ENCODE results near the gene ACOT7. TPM values are rescaled to one million over a fixed set of nuclear protein-coding genes. Genes with fewer than 3 reads are reported as not detected.
"Not testable (repeated sequence)": the region's sequence is repeated elsewhere in the genome, so short reads cannot be mapped to it uniquely, and the experiment has no call there.

Gene ACOT7
- total and polyA plus RNA-seq, 9 donors: 7.5 to 24.0 (median 20.5) TPM

DNA sequence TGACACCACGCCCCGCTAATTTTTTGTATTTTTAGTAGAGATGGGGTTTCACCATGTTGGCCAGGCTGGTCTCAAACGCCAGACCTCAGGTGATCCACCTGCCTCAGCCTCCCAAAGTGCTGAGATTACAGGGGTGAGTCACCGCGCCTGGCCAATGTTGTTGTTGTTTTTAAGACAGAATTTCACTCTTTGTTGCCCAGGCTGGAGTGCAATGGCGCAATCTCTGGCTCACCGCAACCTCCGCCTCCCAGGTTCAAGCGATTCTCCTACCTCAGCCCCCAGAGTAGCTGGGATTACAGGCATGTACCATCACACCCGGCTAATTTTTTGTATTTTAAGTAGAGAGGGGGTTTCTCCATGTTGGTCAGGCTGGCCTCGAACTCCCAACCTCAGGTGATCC lies 173.9 kb downstream of the ACOT7 start:
- not testable (repeated sequence) for H3K4me3 ChIP-seq (ENCODE audit: low read length); H3K9me3 ChIP-seq (replicated peaks; ENCODE audit: control insufficient read depth, low read depth, low read length); H3K27me3 ChIP-seq (ENCODE audit: control insufficient read depth, insufficient read depth, low read length); H3K27ac ChIP-seq (ENCODE audit: low read length); DNase-seq
- H3K4me1 ChIP-seq (ENCODE audit: control insufficient read depth, insufficient read depth, low read length): peaks cover 32% of the 10 kb centered on the region
- 97% methylated on average over 4 of the region's 11 CpGs for WGBS (ENCODE audit: insufficient coverage)
- H3K36me3 ChIP-seq (ENCODE audit: control insufficient read depth, insufficient read depth, low read length): peaks cover 45% of the 10 kb centered on the region

- H3K27ac ChIP-seq (ENCODE audit: low read length): no peak overlapping the region
- H3K36me3 ChIP-seq (ENCODE audit: control insufficient read depth, insufficient read depth, low read length): peaks cover 42% of the 10 kb centered on the region
- WGBS (ENCODE audit: insufficient coverage): 68% methylated on average over 15 of the region's 16 CpGs
Measured at GRCh38 chr1:6218375-6219164, 175.0 kb downstream of the ACOT7 start.

More at GRCh38 chr1:6218375-6219164, 175.0 kb downstream of the ACOT7 start:
- no peak for DNase-seq
- no peaks in the 10 kb centered on the region for H3K27me3 ChIP-seq (ENCODE audit: control insufficient read depth, insufficient read depth, low read length)
- peaks cover 29% of the 10 kb centered on the region for H3K4me1 ChIP-seq (ENCODE audit: control insufficient read depth, insufficient read depth, low read length)
- no peaks in the 10 kb centered on the region for H3K9me3 ChIP-seq (replicated peaks; ENCODE audit: control insufficient read depth, low read depth, low read length)
- H3K4me3 ChIP-seq (ENCODE audit: low read length): no peak overlapping the region

Other genes starting within 250 kb of the ACOT7 start
- gene CHD5, start 213.4 kb downstream of the ACOT7 start, total RNA-seq: 0.09 TPM
- under 1 TPM; 0.11 to 0.26 (median 0.19) TPM for gene CHD5, start 213.4 kb downstream of the ACOT7 start, polyA plus RNA-seq (ENCODE audit: insufficient read depth in 1 of 8, insufficient read length in 8 of 8, low replicate concordance in 1 of 8)
- 581 TPM for gene RPL22, start 194.2 kb downstream of the ACOT7 start, total RNA-seq
- gene RPL22, start 194.2 kb downstream of the ACOT7 start, polyA plus RNA-seq (ENCODE audit: insufficient read depth in 1 of 8, insufficient read length in 8 of 8, low replicate concordance in 1 of 8): 100 to 1,000 TPM; 487 to 828 (median 601) TPM
- 16.4 TPM for gene RNF207, start 187.6 kb downstream of the ACOT7 start, total RNA-seq
- 10 to 100 TPM; 13.4 to 41.6 (median 24.0) TPM for gene RNF207, start 187.6 kb downstream of the ACOT7 start, polyA plus RNA-seq (ENCODE audit: insufficient read depth in 1 of 8, insufficient read length in 8 of 8, low replicate concordance in 1 of 8)
- gene ICMT, start 157.8 kb downstream of the ACOT7 start, total RNA-seq: 38.6 TPM
- 10 to 100 TPM; 33.1 to 47.8 (median 40.2) TPM for gene ICMT, start 157.8 kb downstream of the ACOT7 start, polyA plus RNA-seq (ENCODE audit: insufficient read depth in 1 of 8, insufficient read length in 8 of 8, low replicate concordance in 1 of 8)
- gene HES3, start 149.6 kb downstream of the ACOT7 start, total RNA-seq: not detected
- not detected for gene HES3, start 149.6 kb downstream of the ACOT7 start, polyA plus RNA-seq (ENCODE audit: insufficient read depth in 1 of 8, insufficient read length in 8 of 8, low replicate concordance in 1 of 8)
- gene GPR153, start 132.7 kb downstream of the ACOT7 start, total RNA-seq: 9.8 TPM
- 10 to 100 TPM; 15.7 to 22.1 (median 17.7) TPM for gene GPR153, start 132.7 kb downstream of the ACOT7 start, polyA plus RNA-seq (ENCODE audit: insufficient read depth in 1 of 8, insufficient read length in 8 of 8, low replicate concordance in 1 of 8)
- not detected for gene HES2, start 26.2 kb upstream of the ACOT7 start, total RNA-seq
- under 1 TPM in 5 of 8 donors, not detected in 3; 0.06 to 0.62 (median 0.10) TPM for gene HES2, start 26.2 kb upstream of the ACOT7 start, polyA plus RNA-seq (ENCODE audit: insufficient read depth in 1 of 8, insufficient read length in 8 of 8, low replicate concordance in 1 of 8)
- 0.22 TPM for gene ESPN, start 31.0 kb upstream of the ACOT7 start, total RNA-seq
- 10 to 100 TPM in 1 of 8 donors, 1 to 10 TPM in 7; 1.2 to 14.3 (median 2.0) TPM for gene ESPN, start 31.0 kb upstream of the ACOT7 start, polyA plus RNA-seq (ENCODE audit: insufficient read depth in 1 of 8, insufficient read length in 8 of 8, low replicate concordance in 1 of 8)
- gene TNFRSF25, start 72.4 kb upstream of the ACOT7 start, total RNA-seq: 10.3 TPM
- 10 to 100 TPM in 5 of 8 donors, 1 to 10 TPM in 3; 5.3 to 18.3 (median 11.3) TPM for gene TNFRSF25, start 72.4 kb upstream of the ACOT7 start, polyA plus RNA-seq (ENCODE audit: insufficient read depth in 1 of 8, insufficient read length in 8 of 8, low replicate concordance in 1 of 8)
- gene PLEKHG5, start 97.9 kb upstream of the ACOT7 start, total RNA-seq: 12.1 TPM
- 10 to 100 TPM in 5 of 8 donors, 1 to 10 TPM in 3; 7.6 to 14.5 (median 11.6) TPM for gene PLEKHG5, start 97.9 kb upstream of the ACOT7 start, polyA plus RNA-seq (ENCODE audit: insufficient read depth in 1 of 8, insufficient read length in 8 of 8, low replicate concordance in 1 of 8)
- 16.6 TPM for gene NOL9, start 160.7 kb upstream of the ACOT7 start, total RNA-seq
- gene NOL9, start 160.7 kb upstream of the ACOT7 start, polyA plus RNA-seq (ENCODE audit: insufficient read depth in 1 of 8, insufficient read length in 8 of 8, low replicate concordance in 1 of 8): 10 to 100 TPM in 7 of 8 donors, 1 to 10 TPM in 1; 10.0 to 19.1 (median 12.9) TPM
- gene TAS1R1, start 161.5 kb upstream of the ACOT7 start, total RNA-seq: 2.7 TPM
- gene TAS1R1, start 161.5 kb upstream of the ACOT7 start, polyA plus RNA-seq (ENCODE audit: insufficient read depth in 1 of 8, insufficient read length in 8 of 8, low replicate concordance in 1 of 8): 1 to 10 TPM; 3.2 to 9.7 (median 6.3) TPM
- 21.2 TPM for gene ZBTB48, start 186.2 kb upstream of the ACOT7 start, total RNA-seq
- gene ZBTB48, start 186.2 kb upstream of the ACOT7 start, polyA plus RNA-seq (ENCODE audit: insufficient read depth in 1 of 8, insufficient read length in 8 of 8, low replicate concordance in 1 of 8): 10 to 100 TPM; 14.5 to 26.5 (median 19.7) TPM
- gene KLHL21, start 209.1 kb upstream of the ACOT7 start, total RNA-seq: 27.7 TPM
- gene KLHL21, start 209.1 kb upstream of the ACOT7 start, polyA plus RNA-seq (ENCODE audit: insufficient read depth in 1 of 8, insufficient read length in 8 of 8, low replicate concordance in 1 of 8): 10 to 100 TPM; 30.2 to 49.3 (median 39.1) TPM
- 11.6 TPM for gene PHF13, start 220.0 kb upstream of the ACOT7 start, total RNA-seq
- gene PHF13, start 220.0 kb upstream of the ACOT7 start, polyA plus RNA-seq (ENCODE audit: insufficient read depth in 1 of 8, insufficient read length in 8 of 8, low replicate concordance in 1 of 8): 10 to 100 TPM; 18.9 to 24.2 (median 22.1) TPM
- gene THAP3, start 231.1 kb upstream of the ACOT7 start, total RNA-seq: 27.1 TPM
- gene THAP3, start 231.1 kb upstream of the ACOT7 start, polyA plus RNA-seq (ENCODE audit: insufficient read depth in 1 of 8, insufficient read length in 8 of 8, low replicate concordance in 1 of 8): 10 to 100 TPM; 16.7 to 22.0 (median 18.0) TPM

All from muscle of leg (tissue), 11 donors.